ENCODE results near the gene NANOS3. TPM values are rescaled to one million over a fixed set of nuclear protein-coding genes. Genes with fewer than 3 reads are reported as not detected.

Gene NANOS3
- total RNA-seq (not detected), polyA plus RNA-seq (not detected), total RNA-seq (0.34 to 1.9 (median 0.71) reads per million in 6 experiments)

GRCh38 chr19:13876834-13877233 is at the start of gene NANOS3:
Gene NANOS3, plus strand, starts transcription at chr19:13877134. Its CDS starts 115 bp downstream, at chr19:13877249.
- ATAC-seq (no peak), DNase-seq (no peak)
- Mint-ChIP-seq H3K4me1 (peaks cover 5 to 32% (median 25%) of the 10 kb centered on the region in 4 donors), H3K27me3 (peaks cover 0 to 12% (median 0%) of the 10 kb centered on the region in 5 donors), H3K9me3 (no peaks in the 10 kb centered on the region), H3K36me3 (no peaks in the 10 kb centered on the region), H3K4me3 (no peak within 1 kb of the TSS), H3K27ac (no peak within 1 kb of the TSS)
- POLR2A ChIA-PET = interaction anchor here (6.6 kb wide), 1 partner anchor 155 kb away, joined by 41 read pairs; the partner anchor contains the start of gene IL27RA

- peaks cover 0 to 10% (median 5%) of the 10 kb centered on the region in 3 donors for H3K36me3 Mint-ChIP-seq
- H3K4me1 Mint-ChIP-seq = peaks cover 0 to 6% (median 6%) of the 10 kb centered on the region in 4 donors
- peak overlapping the region in 1 of 10 donors; percentile 39 for H3K4me3 Mint-ChIP-seq
- no peaks in the 10 kb centered on the region for H3K9me3 Mint-ChIP-seq
- no peaks in the 10 kb centered on the region for H3K27me3 Mint-ChIP-seq
- peak overlapping the region in 5 of 10 donors; percentile 2 to 42 (median 14) for H3K27ac Mint-ChIP-seq
- no peak for DNase-seq
- POLR2A ChIA-PET = interaction anchor here (0.7 to 1.5 kb wide), 4 partner anchors 8 to 862 kb away, joined by 3 to 6 read pairs (median 4); partner anchors contain the start of gene ZNF333
- ATAC-seq = no peak
Measured at GRCh38 chr19:13827656-13828055, 49.3 kb upstream of the NANOS3 start.

GRCh38 chr19:13830114-13830740 is 46.7 kb upstream of the NANOS3 start:
- ATAC-seq (no peak), DNase-seq (no peak)
- POLR2A ChIA-PET = interaction anchor here (1.0 kb wide), 1 partner anchor 33 kb away, joined by 4 read pairs; no protein-coding TSS in a partner anchor
- Mint-ChIP-seq H3K9me3 (no peaks in the 10 kb centered on the region), H3K27me3 (no peaks in the 10 kb centered on the region), H3K4me3 (no peak overlapping the region), H3K4me1 (peaks cover 14 to 22% (median 20%) of the 10 kb centered on the region in 4 donors), H3K27ac (peak overlapping the region in 1 of 10 donors; percentile 13), H3K36me3 (peaks cover 0 to 7% (median 0%) of the 10 kb centered on the region in 3 donors)

GRCh38 chr19:13830741-13831536 is 46.0 kb upstream of the NANOS3 start:
- no peak for DNase-seq
- Mint-ChIP-seq H3K9me3 (no peaks in the 10 kb centered on the region), H3K36me3 (peaks cover 0 to 7% (median 0%) of the 10 kb centered on the region in 3 donors), H3K4me1 (peaks cover 11 to 26% (median 23%) of the 10 kb centered on the region in 4 donors), H3K27me3 (no peaks in the 10 kb centered on the region), H3K27ac (peak overlapping the region in 2 of 10 donors; percentile 53 to 62), H3K4me3 (no peak overlapping the region)
- POLR2A ChIA-PET = interaction anchor here (1.0 kb wide), 1 partner anchor 33 kb away, joined by 4 read pairs; no protein-coding TSS in a partner anchor
- ATAC-seq = no peak

- peaks cover 13 to 35% (median 32%) of the 10 kb centered on the region in 4 donors for H3K4me1 Mint-ChIP-seq
- peaks cover 0 to 3% (median 0%) of the 10 kb centered on the region in 3 donors for H3K36me3 Mint-ChIP-seq
- peak overlapping the region in 3 of 10 donors; percentile 0 to 94 (median 59) for H3K4me3 Mint-ChIP-seq
- POLR2A ChIA-PET = interaction anchor here (1.5 kb wide), 1 partner anchor 19 kb away, joined by 3 read pairs; no protein-coding TSS in a partner anchor
- no peaks in the 10 kb centered on the region for H3K9me3 Mint-ChIP-seq
- ATAC-seq (no peak), DNase-seq (no peak)
- H3K27ac Mint-ChIP-seq = peak overlapping the region in 4 of 10 donors; percentile 57 to 80 (median 62)
- H3K27me3 Mint-ChIP-seq = no peaks in the 10 kb centered on the region
Measured at GRCh38 chr19:13831537-13832467, 45.1 kb upstream of the NANOS3 start.

GRCh38 chr19:13833330-13834243 is 43.3 kb upstream of the NANOS3 start:
- peak; percentile 84 to 95 (median 92) for DNase-seq
- no peaks in the 10 kb centered on the region for H3K27me3 Mint-ChIP-seq
- ATAC-seq = peak; percentile 69 to 78
- POLR2A ChIA-PET = interaction anchor here (0.8 to 8.7 kb wide), 6 partner anchors 8 to 630 kb away, joined by 3 to 110 read pairs (median 19); partner anchors contain the start of gene ZSWIM4
- peaks cover 0 to 3% (median 0%) of the 10 kb centered on the region in 3 donors for H3K36me3 Mint-ChIP-seq
- peak overlapping the region; percentile 82 to 94 (median 88) for H3K4me3 Mint-ChIP-seq
- peak overlapping the region; percentile 84 to 99 (median 94) for H3K27ac Mint-ChIP-seq
- no peaks in the 10 kb centered on the region for H3K9me3 Mint-ChIP-seq
- H3K4me1 Mint-ChIP-seq = peaks cover 19 to 50% (median 42%) of the 10 kb centered on the region in 4 donors

- DNase-seq = no peak
- Mint-ChIP-seq H3K4me1 (peaks cover 17 to 58% (median 50%) of the 10 kb centered on the region in 4 donors), H3K9me3 (no peaks in the 10 kb centered on the region), H3K36me3 (no peaks in the 10 kb centered on the region), H3K4me3 (peak overlapping the region; percentile 82 to 94 (median 88)), H3K27me3 (no peaks in the 10 kb centered on the region), H3K27ac (peak overlapping the region; percentile 84 to 99 (median 93))
- POLR2A ChIA-PET = interaction anchor here (0.7 to 8.7 kb wide), 6 partner anchors 13 to 630 kb away, joined by 3 to 110 read pairs (median 20); partner anchors contain the start of gene ZSWIM4
- ATAC-seq = no peak
Measured at GRCh38 chr19:13834244-13835069, 42.5 kb upstream of the NANOS3 start.

GRCh38 chr19:13835791-13836723 is 40.9 kb upstream of the NANOS3 start:
- ATAC-seq = no peak
- POLR2A ChIA-PET = interaction anchor here (0.6 to 8.7 kb wide), 18 partner anchors 8 to 1073 kb away, joined by 3 to 110 read pairs (median 4); partner anchors contain the start of genes C19orf53, IL27RA, MRI1 and ZSWIM4
- H3K36me3 Mint-ChIP-seq = no peaks in the 10 kb centered on the region
- H3K27ac Mint-ChIP-seq = peak overlapping the region; percentile 91 to 100 (median 98)
- H3K4me1 Mint-ChIP-seq = peaks cover 23 to 71% (median 64%) of the 10 kb centered on the region in 4 donors
- H3K4me3 Mint-ChIP-seq = peak overlapping the region; percentile 52 to 86 (median 80)
- no peaks in the 10 kb centered on the region for H3K9me3 Mint-ChIP-seq
- DNase-seq = peak in 1 of 10 donors; percentile 40
- no peaks in the 10 kb centered on the region for H3K27me3 Mint-ChIP-seq

- POLR2A ChIA-PET = interaction anchor here (0.9 to 8.7 kb wide), 4 partner anchors 10 to 64 kb away, joined by 3 to 110 read pairs (median 36); partner anchors contain the start of genes C19orf53 and ZSWIM4
- H3K27ac Mint-ChIP-seq = peak overlapping the region; percentile 89 to 100 (median 97)
- peaks cover 21 to 79% (median 69%) of the 10 kb centered on the region in 4 donors for H3K4me1 Mint-ChIP-seq
- no peak for ATAC-seq
- peak overlapping the region; percentile 39 to 93 (median 86) for H3K4me3 Mint-ChIP-seq
- no peaks in the 10 kb centered on the region for H3K27me3 Mint-ChIP-seq
- no peak for DNase-seq
- no peaks in the 10 kb centered on the region for H3K36me3 Mint-ChIP-seq
- no peaks in the 10 kb centered on the region for H3K9me3 Mint-ChIP-seq
Measured at GRCh38 chr19:13838435-13839129, 38.4 kb upstream of the NANOS3 start.
